Panc1 (cell line): Measurements from ENCODE around the gene ITGB8. TPM values are rescaled to one million over a fixed set of nuclear protein-coding genes. Genes with fewer than 3 reads are reported as not detected.

ENCODE experiments used
- ATAC-seq: fragments of 200-7000 bp; cut with Tn5 transposase; 2 replicates; pipeline ENCODE4 v1.9.1; 2020; ENCODE audit warnings: mild to moderate bottlenecking, moderate library complexity
- BruUV-seq: library from RNA; stranded (reverse); fragments of 400-500 nt; replicated peaks from 2 replicates; lab custom pipeline; 2021; lab: Mats Ljungman, UMichigan
- CTCF ChIA-PET: fragments of 300-600 bp; sonication (Branson Sonifier 250); formaldehyde crosslinking; loops from one replicate; lab custom pipeline; 2022; ENCODE audit warnings: antibody characterized with exemption; lab: Charles Lee
- POLR2A ChIA-PET: fragments of 300-600 bp; sonication (Branson Sonifier 250); formaldehyde crosslinking; loops from one replicate; lab custom pipeline; 2022; ENCODE audit warnings: antibody characterized with exemption; lab: Charles Lee
- DNase-seq: peaks from one replicate; pipeline ENCODE4 v3.0.0-alpha.2; 2010; ENCODE audit warnings: low read depth, low spot score
- H3K27ac ChIP-seq: 2 replicates; pipeline ENCODE4 v1.5.1; 2011; ENCODE audit warnings: mild to moderate bottlenecking, low read length, inconsistent platforms
- H3K27me3 ChIP-seq: fragments of 200-500 bp; sonication (Bioruptor generic); 2 replicates; pipeline ENCODE4 v1.6.0; 2014; ENCODE audit warnings: low read length, inconsistent platforms; ENCODE audit not compliant: control insufficient read depth, insufficient read depth
- H3K36me3 ChIP-seq: fragments of 200-500 bp; sonication (Bioruptor generic); 2 replicates; pipeline ENCODE4 v1.5.1; 2014; ENCODE audit warnings: inconsistent platforms, mild to moderate bottlenecking, low read length, moderate library complexity; ENCODE audit not compliant: control insufficient read depth, insufficient read depth
- H3K4me1 ChIP-seq: 2 replicates; pipeline ENCODE4 v1.5.1; 2011; ENCODE audit warnings: inconsistent platforms, mild to moderate bottlenecking, low read length, moderate library complexity; ENCODE audit not compliant: control insufficient read depth, insufficient read depth
- H3K4me3 ChIP-seq, 2 experiments: 2 replicates each; pipeline ENCODE4 v1.5.1; 2011 to 2012; ENCODE audit warnings: low read depth in 2 of 2, low read length in 2 of 2, mild to moderate bottlenecking in 2 of 2, inconsistent platforms in 1 of 2, moderate library complexity in 1 of 2
- H3K9me3 ChIP-seq: fragments of 200-500 bp; sonication (Bioruptor generic); 2 replicates; pipeline ENCODE4 v1.5.1; 2014; ENCODE audit warnings: low read depth, mild to moderate bottlenecking, inconsistent platforms, low read length, moderate library complexity; ENCODE audit not compliant: control insufficient read depth, insufficient read depth
- CTCF ChIP-seq: fragments of 450-650 bp; IDR thresholded peaks from 2 replicates; pipeline ENCODE4 v1.5.1; 2017; ENCODE audit warnings: mild to moderate bottlenecking
- POLR2AphosphoS5 ChIP-seq: IDR thresholded peaks from 2 replicates; pipeline ENCODE4 v1.6.1; 2012; ENCODE audit warnings: mild to moderate bottlenecking, low read depth, low read length, moderate library complexity
- REST ChIP-seq, 2 experiments: IDR thresholded peaks; 2 replicates each; pipeline ENCODE4 v1.6.1; 2011 to 2012; ENCODE audit warnings: low read depth in 2 of 2, control low read depth in 1 of 2, low read length in 1 of 2, mild to moderate bottlenecking in 1 of 2, moderate library complexity in 1 of 2; ENCODE audit not compliant: insufficient read depth in 1 of 2
- SIN3A ChIP-seq: IDR thresholded peaks from 2 replicates; pipeline ENCODE4 v1.6.1; 2012; ENCODE audit warnings: low read depth, mild to moderate bottlenecking, low read length, moderate library complexity, borderline replicate concordance; ENCODE audit not compliant: insufficient read depth
- TCF7L2 ChIP-seq: IDR thresholded peaks from 2 replicates; pipeline ENCODE4 v1.6.1; 2011; ENCODE audit warnings: mild to moderate bottlenecking, low read depth, low read length, inconsistent platforms
- in situ Hi-C: cut with HindIII; loops from 2 replicates; pipeline ENCODE4 v1.10.0; 2016; ENCODE audit warnings: low sequenced_read_pairs, low pct_unique_long_range_greater_than_20kb
- intact Hi-C: fragments of 100-400 bp; cut with micrococcal nuclease; formaldehyde crosslinking; loops from one replicate; pipeline ENCODE4 v1.10.0; 2022; ENCODE audit not compliant: unreplicated experiment
- total RNA-seq: library from RNA; stranded (reverse); gene quantifications from one replicate; pipeline ENCODE4 v1.2.1, GENCODE V29; 2021; ENCODE audit not compliant: unreplicated experiment

The ITGB8 gene
- total RNA-seq, 1 experiment from 2014 or later, result 4.9 TPM

- no peaks in the 10 kb centered on the region for H3K9me3 ChIP-seq
- no peak overlapping the region for H3K4me3 ChIP-seq
- CTCF ChIA-PET, result no interaction called here
- intact Hi-C loops (no loop called here), in situ Hi-C loops (no loop called here)
- DNase-seq (no peak), ATAC-seq (no peak)
- no peaks in the 10 kb centered on the region for H3K36me3 ChIP-seq
- no peaks in the 10 kb centered on the region for H3K4me1 ChIP-seq
- no peak overlapping the region for H3K27ac ChIP-seq
- H3K27me3 ChIP-seq, result no peaks in the 10 kb centered on the region
- TF ChIP-seq POLR2AphosphoS5, result no peak
- POLR2A ChIA-PET, result no interaction called here
- BruUV-seq, result no TSS peak
Measured at GRCh38 chr7:20409961-20410360, 79.3 kb downstream of the ITGB8 start.

- H3K27ac ChIP-seq, result no peak overlapping the region
Measured at GRCh38 chr7:20411372-20411771, 80.7 kb downstream of the ITGB8 start.

More at GRCh38 chr7:20411372-20411771, 80.7 kb downstream of the ITGB8 start:
- intact Hi-C loops, result no loop called here
- DNase-seq, result no peak
- no peak for ATAC-seq
- no TSS peak for BruUV-seq
- no peaks in the 10 kb centered on the region for H3K27me3 ChIP-seq
- in situ Hi-C loops, result no loop called here
- H3K4me1 ChIP-seq, result no peaks in the 10 kb centered on the region
- CTCF ChIA-PET, result no interaction called here
- no peak overlapping the region for H3K4me3 ChIP-seq
- no peak for TF ChIP-seq SIN3A
- TF ChIP-seq TCF7L2, result no peak
- no peak for TF ChIP-seq CTCF
- TF ChIP-seq POLR2AphosphoS5, result no peak
- TF ChIP-seq REST (IDR thresholded peaks at IDR 0.05; ENCODE audit: insufficient read depth in 1 of 2, low read depth in 2 of 2, low read length in 1 of 2), result no peak
- no peaks in the 10 kb centered on the region for H3K36me3 ChIP-seq
- POLR2A ChIA-PET, result no interaction called here
- peaks cover 5% of the 10 kb centered on the region; the same call in 1 of the 2 replicates for H3K9me3 ChIP-seq
